Stimulated activated naive CD8-positive, alpha-beta T cell treated with anti-CD3 and anti-CD28 coated beads, Interleukin-15, amount 100 ng/mL, for 72 hours (primary cell): ENCODE measurements around the gene FASN.

Source experiments
- ATAC-seq: fragments of 150-1000 bp; cut with Tn5 transposase; 2 replicates; pipeline ENCODE4 v1.10.0; 2021; ENCODE audit warnings: mild to moderate bottlenecking, moderate library complexity
- DNase-seq, 2 donors: peaks; one replicate each; pipeline ENCODE4 v3.0.0; 2021 to 2022
- H3K27ac Mint-ChIP-seq, 2 donors: one replicate each; pipeline ENCODE4 v1.8.0; 2022; ENCODE audit warnings: mild to moderate bottlenecking in 2 of 2, mixed read lengths in 2 of 2, moderate library complexity in 2 of 2
- H3K27me3 Mint-ChIP-seq: one replicate; pipeline ENCODE4 v1.8.0; 2022; ENCODE audit warnings: mixed read lengths
- H3K4me1 Mint-ChIP-seq: one replicate; pipeline ENCODE4 v1.8.0; 2022; ENCODE audit warnings: mild to moderate bottlenecking, mixed read lengths
- H3K4me3 Mint-ChIP-seq, 2 donors: one replicate each; pipeline ENCODE4 v1.8.0; 2022; ENCODE audit warnings: mild to moderate bottlenecking in 2 of 2, mixed read lengths in 2 of 2, moderate library complexity in 1 of 2
- H3K9me3 Mint-ChIP-seq, 2 donors: one replicate each; pipeline ENCODE4 v1.8.0; 2022; ENCODE audit warnings: mixed read lengths in 2 of 2

FASN gene

GRCh38 chr17:82088838-82089722 lies 9.0 kb downstream of the FASN start:
- ATAC-seq (no peak), DNase-seq (no peak)
- Mint-ChIP-seq H3K9me3 (no peaks in the 10 kb centered on the region), H3K27ac (no peak overlapping the region), H3K4me1 (no peaks in the 10 kb centered on the region), H3K27me3 (no peaks in the 10 kb centered on the region), H3K4me3 (no peak overlapping the region)

GRCh38 chr17:82087961-82088837 lies 9.8 kb downstream of the FASN start:
- H3K4me3 Mint-ChIP-seq: no peak overlapping the region
- H3K27ac Mint-ChIP-seq: peak overlapping the region in 1 of 2 donors; percentile 49
- ATAC-seq (no peak), DNase-seq (no peak)
- H3K4me1 Mint-ChIP-seq: no peaks in the 10 kb centered on the region
- H3K9me3 Mint-ChIP-seq: no peaks in the 10 kb centered on the region
- H3K27me3 Mint-ChIP-seq: no peaks in the 10 kb centered on the region

- ATAC-seq (no peak), DNase-seq (no peak)
- Mint-ChIP-seq H3K9me3 (no peaks in the 10 kb centered on the region), H3K27me3 (no peaks in the 10 kb centered on the region), H3K4me1 (no peaks in the 10 kb centered on the region), H3K27ac (peak overlapping the region in 1 of 2 donors; percentile 12), H3K4me3 (no peak overlapping the region)
Observed at GRCh38 chr17:82086941-82087906, 10.8 kb downstream of the FASN start.

- DNase-seq (no peak), ATAC-seq (no peak)
- no peak overlapping the region for H3K4me3 Mint-ChIP-seq
- H3K27me3 Mint-ChIP-seq: no peaks in the 10 kb centered on the region
- H3K4me1 Mint-ChIP-seq: no peaks in the 10 kb centered on the region
- no peaks in the 10 kb centered on the region for H3K9me3 Mint-ChIP-seq
- H3K27ac Mint-ChIP-seq: no peak overlapping the region
Observed at GRCh38 chr17:82085931-82086764, 11.9 kb downstream of the FASN start.

- Mint-ChIP-seq H3K27ac (no peak overlapping the region), H3K4me1 (no peaks in the 10 kb centered on the region), H3K27me3 (no peaks in the 10 kb centered on the region), H3K4me3 (no peak overlapping the region), H3K9me3 (no peaks in the 10 kb centered on the region)
- ATAC-seq: no peak
- no peak for DNase-seq
Observed at GRCh38 chr17:82085031-82085861, 12.8 kb downstream of the FASN start.

- no peaks in the 10 kb centered on the region for H3K27me3 Mint-ChIP-seq
- peak overlapping the region in 1 of 2 donors; percentile 75 for H3K27ac Mint-ChIP-seq
- no peak overlapping the region for H3K4me3 Mint-ChIP-seq
- DNase-seq (no peak), ATAC-seq (no peak)
- no peaks in the 10 kb centered on the region for H3K4me1 Mint-ChIP-seq
- H3K9me3 Mint-ChIP-seq: no peaks in the 10 kb centered on the region
Observed at GRCh38 chr17:82084373-82085030, 13.5 kb downstream of the FASN start.

- no peaks in the 10 kb centered on the region for H3K4me1 Mint-ChIP-seq
- no peak for ATAC-seq
- no peak for DNase-seq
- H3K9me3 Mint-ChIP-seq: no peaks in the 10 kb centered on the region
- H3K27ac Mint-ChIP-seq: no peak overlapping the region
- H3K4me3 Mint-ChIP-seq: no peak overlapping the region
- no peaks in the 10 kb centered on the region for H3K27me3 Mint-ChIP-seq
Observed at GRCh38 chr17:82083533-82084359, 14.3 kb downstream of the FASN start.

GRCh38 chr17:82083009-82083408 lies 15.0 kb downstream of the FASN start:
- H3K4me3 Mint-ChIP-seq: no peak overlapping the region
- no peaks in the 10 kb centered on the region for H3K4me1 Mint-ChIP-seq
- no peak overlapping the region for H3K27ac Mint-ChIP-seq
- H3K9me3 Mint-ChIP-seq: no peaks in the 10 kb centered on the region
- no peaks in the 10 kb centered on the region for H3K27me3 Mint-ChIP-seq
- no peak for DNase-seq
- no peak for ATAC-seq

GRCh38 chr17:82082456-82082855 lies 15.6 kb downstream of the FASN start:
- Mint-ChIP-seq H3K4me1 (no peaks in the 10 kb centered on the region), H3K27ac (no peak overlapping the region), H3K9me3 (no peaks in the 10 kb centered on the region), H3K4me3 (no peak overlapping the region), H3K27me3 (no peaks in the 10 kb centered on the region)
- ATAC-seq (no peak), DNase-seq (no peak)

GRCh38 chr17:82081966-82082365 lies 16.1 kb downstream of the FASN start:
- H3K9me3 Mint-ChIP-seq: no peaks in the 10 kb centered on the region
- H3K4me1 Mint-ChIP-seq: no peaks in the 10 kb centered on the region

GRCh38 chr17:82081546-82081945 lies 16.5 kb downstream of the FASN start:
- DNase-seq (no peak), ATAC-seq (no peak)
- H3K27ac Mint-ChIP-seq: no peak overlapping the region
- H3K27me3 Mint-ChIP-seq: no peaks in the 10 kb centered on the region
- H3K9me3 Mint-ChIP-seq: no peaks in the 10 kb centered on the region
- H3K4me3 Mint-ChIP-seq: no peak overlapping the region
- H3K4me1 Mint-ChIP-seq: no peaks in the 10 kb centered on the region

More at GRCh38 chr17:82081966-82082365, 16.1 kb downstream of the FASN start:
- Mint-ChIP-seq H3K4me3 (no peak overlapping the region), H3K27me3 (no peaks in the 10 kb centered on the region), H3K27ac (no peak overlapping the region)
- DNase-seq (no peak), ATAC-seq (no peak)

GRCh38 chr17:82080789-82081464 lies 17.1 kb downstream of the FASN start:
- Mint-ChIP-seq H3K4me3 (no peak overlapping the region), H3K9me3 (no peaks in the 10 kb centered on the region), H3K27me3 (no peaks in the 10 kb centered on the region), H3K4me1 (no peaks in the 10 kb centered on the region), H3K27ac (peak overlapping the region in 1 of 2 donors; percentile 54)
- ATAC-seq (no peak), DNase-seq (no peak)
